Measurements from ENCODE around the gene EMC6. TPM values are rescaled to one million over a fixed set of nuclear protein-coding genes. Genes with fewer than 3 reads are reported as not detected.
"Not testable (repeated sequence)": the region's sequence is repeated elsewhere in the genome, so short reads cannot be mapped to it uniquely, and the experiment has no call there.

The EMC6 gene
- polyA plus RNA-seq, 1 donor: 20.3 TPM

GRCh38 chr17:3704931-3705717 lies 36.5 kb downstream of the EMC6 start:
- no peak for DNase-seq

- DNase-seq: not testable (repeated sequence)
Measured at GRCh38 chr17:3705718-3705984, 37.0 kb downstream of the EMC6 start.

GRCh38 chr17:3708366-3708765 lies 39.8 kb downstream of the EMC6 start:
- DNase-seq: no peak

- no peak for DNase-seq
Measured at GRCh38 chr17:3710951-3711383, 42.4 kb downstream of the EMC6 start.

- no peak for DNase-seq
Measured at GRCh38 chr17:3712811-3713463, 44.3 kb downstream of the EMC6 start.

- DNase-seq: no peak
Measured at GRCh38 chr17:3715296-3715695, 46.7 kb downstream of the EMC6 start.

GRCh38 chr17:3718201-3718600 lies 49.6 kb downstream of the EMC6 start:
- DNase-seq: no peak

GRCh38 chr17:3719265-3719664 lies 50.7 kb downstream of the EMC6 start:
- no peak for DNase-seq

Other genes with a start within 250 kb of the EMC6 start
- gene OR1E2, start 235.0 kb upstream of the EMC6 start, polyA plus RNA-seq (ENCODE audit: insufficient read length): not detected
- 0.15 TPM for gene SPATA22, start 197.0 kb upstream of the EMC6 start, polyA plus RNA-seq (ENCODE audit: insufficient read length)
- 33.2 TPM for gene ASPA, start 192.8 kb upstream of the EMC6 start, polyA plus RNA-seq (ENCODE audit: insufficient read length)
- gene TRPV3, start 111.0 kb upstream of the EMC6 start, polyA plus RNA-seq (ENCODE audit: insufficient read length): 1.1 TPM
- gene TRPV1, start 59.4 kb upstream of the EMC6 start, polyA plus RNA-seq (ENCODE audit: insufficient read length): 13.0 TPM
- gene SHPK, start 32.6 kb upstream of the EMC6 start, polyA plus RNA-seq (ENCODE audit: insufficient read length): 18.7 TPM
- gene CTNS, start 32.1 kb upstream of the EMC6 start, polyA plus RNA-seq (ENCODE audit: insufficient read length): 23.3 TPM
- 78.4 TPM for gene TAX1BP3, start 234 bp upstream of the EMC6 start, polyA plus RNA-seq (ENCODE audit: insufficient read length)
- 0.95 TPM for gene P2RX5, start 27.3 kb downstream of the EMC6 start, polyA plus RNA-seq (ENCODE audit: insufficient read length)
- 4.4 TPM for gene HASPIN, start 55.1 kb downstream of the EMC6 start, polyA plus RNA-seq (ENCODE audit: insufficient read length)
- 42.7 TPM for gene ITGAE, start 132.4 kb downstream of the EMC6 start, polyA plus RNA-seq (ENCODE audit: insufficient read length)
- gene NCBP3, start 177.4 kb downstream of the EMC6 start, polyA plus RNA-seq (ENCODE audit: insufficient read length): 116 TPM
- 4.2 TPM for gene CAMKK1, start 224.2 kb downstream of the EMC6 start, polyA plus RNA-seq (ENCODE audit: insufficient read length)
- 0.67 TPM for gene P2RX1, start 247.7 kb downstream of the EMC6 start, polyA plus RNA-seq (ENCODE audit: insufficient read length)

Data from left kidney (tissue), 2 donors.